Stomach (tissue), 9 donors: ENCODE data around the gene ETV6. TPM values are rescaled to one million over a fixed set of nuclear protein-coding genes. Genes with fewer than 3 reads are reported as not detected.
A peak's percentile ranks its signal among the peaks of the same experiment; 100 is the strongest.

Experiments used
- DNase-seq, 2 donors: peaks; one replicate each; pipeline versions ENCODE4 v3.0.0 to v3.0.0-alpha.2; 2013 to 2019
- H3K27ac ChIP-seq, 5 donors: fragments of 200-600 bp in 4 of 5; sonication (generic) in 4 of 5; one replicate each; pipeline ENCODE4 v1.5.1; 2013 to 2019; ENCODE audit warnings: mild to moderate bottlenecking in 1 of 5, moderate library complexity in 1 of 5
- H3K27me3 ChIP-seq, 3 donors: fragments of 200-600 bp; sonication (generic); one replicate each; pipeline ENCODE4 v1.5.1; 2017 to 2019; ENCODE audit warnings: mixed run types in 1 of 3
- H3K36me3 ChIP-seq, 4 donors: fragments of 200-600 bp; sonication (generic); 1 replicate in 3 of 4; 2 replicates in 1 of 4; pipeline ENCODE4 v1.5.1; 2016 to 2019
- H3K4me1 ChIP-seq, 4 donors: fragments of 200-600 bp; sonication (generic); one replicate each; pipeline ENCODE4 v1.5.1; 2016 to 2019
- H3K4me3 ChIP-seq, 4 donors: fragments of 200-600 bp; sonication (generic) in 3 of 4; one replicate each; pipeline ENCODE4 v1.5.1; 2016 to 2019; ENCODE audit warnings: mild to moderate bottlenecking in 1 of 4
- H3K9me3 ChIP-seq, 4 donors: fragments of 200-600 bp; sonication (generic); one replicate each; pipeline ENCODE4 v1.5.1; 2016 to 2019
- EP300 ChIP-seq: sonication (generic); formaldehyde crosslinking; IDR thresholded peaks from one replicate; pipeline ENCODE4 v1.6.1; 2017; ENCODE audit warnings: antibody characterized with exemption
- POLR2A ChIP-seq, 4 donors: fragments of 450-650 bp; IDR thresholded peaks; one replicate each; pipeline ENCODE4 v1.6.1; 2016; ENCODE audit warnings: antibody characterized with exemption in 4 of 4, control low read depth in 2 of 4, mild to moderate bottlenecking in 1 of 4, moderate library complexity in 1 of 4
- POLR2AphosphoS5 ChIP-seq, 3 donors: sonication (generic); formaldehyde crosslinking; IDR thresholded peaks; one replicate each; pipeline ENCODE4 v1.6.1; 2016; ENCODE audit warnings: antibody characterized with exemption in 3 of 3
- WGBS, 5 donors: extraction: QIAGEN DNeasy Blood & Tissue Kit in 3 of 5; methylation state at CpG; one replicate each; pipeline versions ENCODE4 v1.1.5 to v1.1.7; 2013 to 2018; 5-methylcytosine and 5-hydroxymethylcytosine counted together
- intact Hi-C: fragments of 100-400 bp; cut with DNase I; formaldehyde crosslinking; loops from one replicate; pipeline ENCODE4 v1.15.1; 2023; ENCODE audit warnings: low total_unique reads
- polyA plus RNA-seq, 3 donors: library from polyadenylated mRNA; stranded (reverse); fragments of 200-250 nt; gene quantifications; one replicate each; pipeline ENCODE4 v1.2.3, GENCODE V29; 2013
- total RNA-seq, 5 donors: library from RNA; depleted of rRNA; stranded (reverse); fragments of >200 nt; gene quantifications; one replicate each; pipeline versions ENCODE4 v1.1.0 to v1.2.3, GENCODE V29; 2014 to 2016
- TF ChIP-seq, protein P1 (sequence below), 7 experiments: fragments of 450-650 bp in 4 of 7; fragments of 200-600 bp in 3 of 7; sonication (generic) in 3 of 7; IDR thresholded peaks; one replicate each; pipeline ENCODE4 v1.5.1; 2016 to 2019; ENCODE audit warnings: antibody characterized with exemption in 7 of 7, control low read depth in 2 of 7, mild to moderate bottlenecking in 1 of 7
- donor health status: healthy with polysubstance abuse.
- donor health status: Bipolar disorder and iron deficiency.
- donor health status: healthy.

Gene ETV6
- total and polyA plus RNA-seq, 8 donors = 4.1 to 60.3 (median 13.4) TPM

DNA sequence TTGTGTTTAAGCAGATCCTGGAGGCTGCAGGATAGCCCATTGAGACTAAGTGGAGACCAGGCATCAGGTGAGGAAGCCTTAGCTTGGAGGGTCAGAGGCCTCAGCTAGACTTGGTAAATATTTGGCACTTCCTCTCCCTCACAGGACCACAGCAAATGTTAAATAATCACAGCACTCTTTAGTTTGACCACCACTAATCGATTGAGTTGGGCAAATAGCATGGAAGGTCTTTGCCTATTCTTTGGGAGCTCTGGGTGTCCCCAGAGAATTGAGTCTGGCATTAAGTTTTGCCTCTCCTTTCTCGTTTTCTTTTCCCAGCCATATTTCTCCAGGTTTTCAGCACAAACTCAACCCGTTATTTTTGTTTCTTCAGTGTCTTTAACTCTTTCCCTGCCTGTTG, 61.4 kb downstream of the ETV6 start:
- H3K4me3 ChIP-seq = no peak overlapping the region
- no peaks in the 10 kb centered on the region for H3K36me3 ChIP-seq
- H3K9me3 ChIP-seq = no peaks in the 10 kb centered on the region
- no peak for DNase-seq
- H3K27me3 ChIP-seq = no peaks in the 10 kb centered on the region
- H3K4me1 ChIP-seq = peaks cover 33 to 95% (median 59%) of the 10 kb centered on the region in 4 donors
- intact Hi-C loops = no loop called here
- WGBS, 5 donors = 45 to 56% (median 55%) methylated on average over 3 of the region's 3 CpGs
- no peak for TF ChIP-seq POLR2AphosphoS5 (IDR thresholded peaks at IDR 0.05)
- no peak for TF ChIP-seq EP300
- TF ChIP-seq, protein P1, sequence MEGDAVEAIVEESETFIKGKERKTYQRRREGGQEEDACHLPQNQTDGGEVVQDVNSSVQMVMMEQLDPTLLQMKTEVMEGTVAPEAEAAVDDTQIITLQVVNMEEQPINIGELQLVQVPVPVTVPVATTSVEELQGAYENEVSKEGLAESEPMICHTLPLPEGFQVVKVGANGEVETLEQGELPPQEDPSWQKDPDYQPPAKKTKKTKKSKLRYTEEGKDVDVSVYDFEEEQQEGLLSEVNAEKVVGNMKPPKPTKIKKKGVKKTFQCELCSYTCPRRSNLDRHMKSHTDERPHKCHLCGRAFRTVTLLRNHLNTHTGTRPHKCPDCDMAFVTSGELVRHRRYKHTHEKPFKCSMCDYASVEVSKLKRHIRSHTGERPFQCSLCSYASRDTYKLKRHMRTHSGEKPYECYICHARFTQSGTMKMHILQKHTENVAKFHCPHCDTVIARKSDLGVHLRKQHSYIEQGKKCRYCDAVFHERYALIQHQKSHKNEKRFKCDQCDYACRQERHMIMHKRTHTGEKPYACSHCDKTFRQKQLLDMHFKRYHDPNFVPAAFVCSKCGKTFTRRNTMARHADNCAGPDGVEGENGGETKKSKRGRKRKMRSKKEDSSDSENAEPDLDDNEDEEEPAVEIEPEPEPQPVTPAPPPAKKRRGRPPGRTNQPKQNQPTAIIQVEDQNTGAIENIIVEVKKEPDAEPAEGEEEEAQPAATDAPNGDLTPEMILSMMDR (IDR thresholded peaks at IDR 0.05) = no peak
- TF ChIP-seq POLR2A (IDR thresholded peaks at IDR 0.05) = no peak
- H3K27ac ChIP-seq = peak overlapping the region in 2 of 5 donors; percentile 2 to 82

DNA sequence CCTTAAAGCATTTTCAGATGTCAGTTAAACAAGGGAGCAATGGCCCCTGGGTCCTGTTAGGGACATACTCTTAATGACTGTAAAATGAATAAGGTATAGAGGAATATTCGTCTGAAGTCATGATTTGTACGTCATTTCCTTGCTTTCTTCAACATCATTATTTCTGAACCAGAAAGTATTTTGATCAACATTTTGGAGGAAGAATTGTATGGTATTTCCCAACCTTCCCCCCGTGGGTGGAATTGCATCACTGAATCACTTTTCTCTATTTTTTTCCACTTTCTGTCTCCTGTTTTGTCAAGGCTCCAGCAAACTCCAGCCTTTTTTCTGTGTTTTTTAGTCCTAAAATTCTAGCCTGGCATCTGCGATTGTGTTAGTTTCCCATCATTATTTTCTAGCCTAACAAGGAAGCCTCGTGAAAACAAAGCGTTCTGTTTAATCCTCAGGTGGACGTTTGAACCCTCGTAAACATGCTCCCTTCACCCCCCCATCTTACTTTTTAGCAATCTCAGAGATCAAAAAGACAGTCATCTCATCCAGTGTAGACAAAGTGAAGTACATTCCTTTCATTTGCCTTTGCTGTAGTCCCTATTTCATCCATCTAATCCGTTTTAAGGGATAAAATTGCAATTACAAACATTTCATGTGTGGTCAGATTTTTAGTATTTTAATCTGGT, 62.3 kb downstream of the ETV6 start:
- Histone ChIP-seq H3K36me3 (no peaks in the 10 kb centered on the region), H3K27ac (peak overlapping the region in 3 of 5 donors; percentile 4 to 82 (median 12)), H3K9me3 (no peaks in the 10 kb centered on the region), H3K4me1 (peaks cover 24 to 92% (median 54%) of the 10 kb centered on the region in 4 donors), H3K4me3 (no peak overlapping the region), H3K27me3 (no peaks in the 10 kb centered on the region)
- no peak for TF ChIP-seq POLR2A (IDR thresholded peaks at IDR 0.05)
- TF ChIP-seq, protein P1 (IDR thresholded peaks at IDR 0.05) = no peak
- TF ChIP-seq POLR2AphosphoS5 (IDR thresholded peaks at IDR 0.05) = no peak
- TF ChIP-seq EP300 = no peak
- WGBS, 5 donors = 73 to 85% (median 81%) methylated on average over 9 of the region's 9 CpGs
- no peak for DNase-seq
- intact Hi-C loops = no loop called here

DNA sequence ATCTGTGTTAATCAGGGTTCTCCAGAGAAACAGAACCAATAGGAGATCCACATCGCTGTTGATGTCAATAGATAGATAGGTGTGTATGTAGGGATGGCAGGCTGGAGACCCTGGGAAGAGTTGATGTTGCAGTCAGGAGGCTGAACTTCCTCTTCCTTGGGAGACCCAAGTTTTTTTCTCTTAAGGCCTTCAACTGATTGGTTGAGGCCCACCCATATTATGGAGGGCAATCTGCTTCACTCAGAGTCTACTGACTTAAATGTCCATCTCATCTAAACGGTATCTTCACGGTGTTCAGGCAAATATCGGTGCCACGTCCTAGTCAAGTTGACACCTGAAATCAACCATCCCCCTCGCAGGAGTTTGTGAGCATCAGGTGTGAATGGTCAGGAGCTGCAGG, 63.0 kb downstream of the ETV6 start:
- Histone ChIP-seq H3K27ac (peak overlapping the region in 1 of 5 donors; percentile 12), H3K36me3 (no peaks in the 10 kb centered on the region), H3K4me3 (no peak overlapping the region), H3K27me3 (no peaks in the 10 kb centered on the region), H3K9me3 (no peaks in the 10 kb centered on the region), H3K4me1 (peaks cover 19 to 92% (median 51%) of the 10 kb centered on the region in 4 donors)
- TF ChIP-seq, protein P1 (IDR thresholded peaks at IDR 0.05) = no peak
- no peak for TF ChIP-seq EP300
- no peak for TF ChIP-seq POLR2A (IDR thresholded peaks at IDR 0.05)
- TF ChIP-seq POLR2AphosphoS5 (IDR thresholded peaks at IDR 0.05) = no peak
- intact Hi-C loops = no loop called here
- 96 to 98% (median 97%) methylated on average over 6 of the region's 6 CpGs for WGBS, 5 donors
- DNase-seq = no peak

DNA sequence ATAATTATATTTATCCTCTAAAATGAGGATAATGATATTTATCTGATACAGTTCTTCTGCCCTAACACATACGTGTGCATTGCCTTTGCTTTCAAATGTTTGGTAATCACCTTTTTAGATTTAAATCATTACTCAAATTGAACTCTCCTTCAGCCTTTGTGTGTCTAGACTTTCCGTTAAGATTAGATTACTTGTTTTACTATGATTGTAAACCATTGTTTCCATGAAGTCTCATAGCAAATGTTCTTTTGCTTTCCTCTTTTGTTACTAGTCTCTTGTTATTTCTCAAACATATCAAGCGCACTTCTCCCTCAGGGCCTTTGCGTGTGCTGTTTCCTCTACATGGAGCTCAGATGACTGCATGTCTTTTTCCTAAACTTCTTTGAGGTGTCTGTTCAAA, 63.7 kb downstream of the ETV6 start:
- no peak overlapping the region for H3K27ac ChIP-seq
- WGBS, 5 donors = 50 to 72% (median 53%) methylated on average over 4 of the region's 4 CpGs
- H3K4me1 ChIP-seq = peaks cover 16 to 91% (median 49%) of the 10 kb centered on the region in 4 donors
- DNase-seq = no peak
- no peaks in the 10 kb centered on the region for H3K36me3 ChIP-seq
- no peaks in the 10 kb centered on the region for H3K27me3 ChIP-seq
- intact Hi-C loops = no loop called here
- H3K4me3 ChIP-seq = no peak overlapping the region
- H3K9me3 ChIP-seq = no peaks in the 10 kb centered on the region
- no peak for TF ChIP-seq POLR2AphosphoS5 (IDR thresholded peaks at IDR 0.05)
- TF ChIP-seq EP300 = no peak
- no peak for TF ChIP-seq POLR2A (IDR thresholded peaks at IDR 0.05)
- TF ChIP-seq, protein P1 (IDR thresholded peaks at IDR 0.05) = no peak
